Amygdala (tissue), 56 donors: ENCODE results near the gene TBX10.
"Not testable (repeated sequence)": the region's sequence is repeated elsewhere in the genome, so short reads cannot be mapped to it uniquely, and the experiment has no call there.

ENCODE experiments used
- DNase-seq, 56 donors: peaks; one replicate each; lab custom pipeline; 2025; lab: John Stamatoyannopoulos, UW

TBX10 gene

GRCh38 chr11:67639438-67639859 is at the start of gene TBX10:
Gene TBX10 (minus strand): TSS chr11:67639763. CDS start chr11:67639472, 291 bp downstream.
- no peak for DNase-seq

GRCh38 chr11:67689178-67689577 is 49.6 kb upstream of the TBX10 start:
- no peak for DNase-seq

GRCh38 chr11:67687986-67688385 is 48.4 kb upstream of the TBX10 start:
- DNase-seq: no peak

- not testable (repeated sequence) for DNase-seq
These were observed 46.2 kb upstream of the TBX10 start for GRCh38 chr11:67685641-67686332.

GRCh38 chr11:67682126-67683034 is 42.8 kb upstream of the TBX10 start:
- DNase-seq: not testable (repeated sequence)

GRCh38 chr11:67680696-67681470 is 41.3 kb upstream of the TBX10 start:
- no peak for DNase-seq

GRCh38 chr11:67675058-67675747 is 35.6 kb upstream of the TBX10 start:
- no peak for DNase-seq

GRCh38 chr11:67674442-67674871 is 34.9 kb upstream of the TBX10 start, which contains the start of gene ALDH3B2:
Gene ALDH3B2 (minus strand): TSS chr11:67674623. CDS start chr11:67666935, 7,688 bp downstream.
- DNase-seq: no peak

GRCh38 chr11:67673902-67674301 is 34.3 kb upstream of the TBX10 start:
- no peak for DNase-seq

GRCh38 chr11:67673358-67673757 is 33.8 kb upstream of the TBX10 start:
- DNase-seq: no peak

GRCh38 chr11:67671211-67671520 is 31.6 kb upstream of the TBX10 start:
- DNase-seq: no peak

GRCh38 chr11:67670316-67671210 is 31.0 kb upstream of the TBX10 start:
- DNase-seq: no peak

- no peak for DNase-seq
These were observed 28.6 kb upstream of the TBX10 start for GRCh38 chr11:67668192-67668551.

- DNase-seq: no peak
These were observed 28.1 kb upstream of the TBX10 start for GRCh38 chr11:67667490-67668191.

- DNase-seq: no peak
These were observed 27.3 kb upstream of the TBX10 start for GRCh38 chr11:67666676-67667489.

GRCh38 chr11:67666303-67666645 is 26.7 kb upstream of the TBX10 start:
- DNase-seq: no peak

- no peak for DNase-seq
These were observed 26.2 kb upstream of the TBX10 start for GRCh38 chr11:67665541-67666302.
